H9 (cell line): ENCODE data around the gene ZNF236. TPM values are rescaled to one million over a fixed set of nuclear protein-coding genes. Genes with fewer than 3 reads are reported as not detected.

Source experiments
- DNase-seq: peaks from one replicate; pipeline ENCODE4 v3.0.0-alpha.2; 2017
- H2AFZ ChIP-seq: one replicate; pipeline ENCODE4 v1.6.1; 2013; ENCODE audit warnings: mild to moderate bottlenecking, low read length, control low read depth, moderate library complexity
- H2AK5ac ChIP-seq: 2 replicates; pipeline ENCODE4 v1.6.1; 2013; ENCODE audit warnings: low read length, control low read depth, mixed read lengths; ENCODE audit not compliant: insufficient read length
- H2BK120ac ChIP-seq: one replicate; pipeline ENCODE4 v1.6.1; 2013; ENCODE audit warnings: low read depth, mild to moderate bottlenecking, low read length, control low read depth, inconsistent platforms; ENCODE audit not compliant: poor library complexity, severe bottlenecking
- H2BK12ac ChIP-seq: 2 replicates; pipeline ENCODE4 v1.6.1; 2013; ENCODE audit warnings: low read length, control low read depth, mixed read lengths, low read depth; ENCODE audit not compliant: insufficient read length
- H2BK15ac ChIP-seq: 2 replicates; pipeline ENCODE4 v1.6.1; 2013; ENCODE audit warnings: low read depth, low read length, control low read depth
- H2BK20ac ChIP-seq: one replicate; pipeline ENCODE4 v1.6.1; 2013; ENCODE audit warnings: low read depth, mild to moderate bottlenecking, low read length, control low read depth, inconsistent platforms; ENCODE audit not compliant: poor library complexity, severe bottlenecking
- H2BK5ac ChIP-seq: 2 replicates; pipeline ENCODE4 v1.6.1; 2013; ENCODE audit warnings: low read length, control low read depth, mixed read lengths; ENCODE audit not compliant: insufficient read length
- H3K14ac ChIP-seq: 2 replicates; pipeline ENCODE4 v1.6.1; 2013; ENCODE audit warnings: low read length, control low read depth; ENCODE audit not compliant: insufficient read depth
- H3K18ac ChIP-seq: 2 replicates; pipeline ENCODE4 v1.6.1; 2013; ENCODE audit warnings: low read depth, mild to moderate bottlenecking, mixed read lengths, low read length, control low read depth; ENCODE audit not compliant: insufficient read length
- H3K23ac ChIP-seq: 2 replicates; pipeline ENCODE4 v1.6.1; 2013; ENCODE audit warnings: low read length, control low read depth, mixed read lengths, low read depth; ENCODE audit not compliant: insufficient read length
- H3K23me2 ChIP-seq: 2 replicates; pipeline ENCODE4 v1.6.1; 2013; ENCODE audit warnings: low read depth, mild to moderate bottlenecking, mixed read lengths, low read length, control low read depth; ENCODE audit not compliant: insufficient read length, poor library complexity, severe bottlenecking
- H3K27ac ChIP-seq: 2 replicates; pipeline ENCODE4 v1.5.1; 2013; ENCODE audit warnings: low read length, control low read depth, mixed read lengths, low read depth; ENCODE audit not compliant: insufficient read length
- H3K27me3 ChIP-seq: 2 replicates; pipeline ENCODE4 v1.6.1; 2013; ENCODE audit warnings: low read length, control low read depth, inconsistent platforms; ENCODE audit not compliant: insufficient read depth
- H3K4ac ChIP-seq: 2 replicates; pipeline ENCODE4 v1.6.1; 2013; ENCODE audit warnings: low read depth, mild to moderate bottlenecking, control low read depth, inconsistent platforms, low read length, moderate library complexity
- H3K4me1 ChIP-seq: 2 replicates; pipeline ENCODE4 v1.6.1; 2013; ENCODE audit warnings: low read length, control low read depth, inconsistent platforms; ENCODE audit not compliant: insufficient read depth
- H3K4me2 ChIP-seq: 2 replicates; pipeline ENCODE4 v1.6.1; 2013; ENCODE audit warnings: low read length, control low read depth, mixed read lengths; ENCODE audit not compliant: insufficient read length, insufficient read depth
- H3K56ac ChIP-seq: 2 replicates; pipeline ENCODE4 v1.6.1; 2013; ENCODE audit warnings: low read depth, mild to moderate bottlenecking, mixed read lengths, low read length, control low read depth; ENCODE audit not compliant: insufficient read length
- H3K79me1 ChIP-seq: 2 replicates; pipeline ENCODE4 v1.6.1; 2013; ENCODE audit warnings: low read depth, mild to moderate bottlenecking, moderate library complexity, low read length, control low read depth, inconsistent platforms; ENCODE audit not compliant: insufficient read depth, poor library complexity, severe bottlenecking
- H3K79me2 ChIP-seq: 2 replicates; pipeline ENCODE4 v1.6.1; 2013; ENCODE audit warnings: low read length, control low read depth, inconsistent platforms; ENCODE audit not compliant: insufficient read depth
- H3K9ac ChIP-seq: 2 replicates; pipeline ENCODE4 v1.6.1; 2013; ENCODE audit warnings: low read length, control low read depth, mixed read lengths; ENCODE audit not compliant: insufficient read length; ENCODE audit errors: extremely low read depth
- H3K9me3 ChIP-seq: one replicate; pipeline ENCODE4 v1.6.1; 2013; ENCODE audit warnings: low read depth, low read length, inconsistent platforms; ENCODE audit not compliant: control insufficient read depth
- H3T11ph ChIP-seq: one replicate; pipeline ENCODE4 v1.6.1; 2013; ENCODE audit warnings: mild to moderate bottlenecking, low read length, control low read depth, inconsistent platforms
- H4K20me1 ChIP-seq: one replicate; pipeline ENCODE4 v1.6.1; 2013; ENCODE audit not compliant: control insufficient read depth, insufficient read length, insufficient read depth
- H4K5ac ChIP-seq: 2 replicates; pipeline ENCODE4 v1.6.1; 2013; ENCODE audit warnings: low read depth, mild to moderate bottlenecking, mixed read lengths, low read length, control low read depth; ENCODE audit not compliant: insufficient read length
- H4K8ac ChIP-seq: replicated peaks from 2 replicates; pipeline ENCODE4 v1.6.1; 2013; ENCODE audit warnings: low read length, control low read depth, mixed read lengths, low read depth; ENCODE audit not compliant: insufficient read length
- H4K91ac ChIP-seq: 2 replicates; pipeline ENCODE4 v1.6.1; 2013; ENCODE audit warnings: low read depth, mild to moderate bottlenecking, moderate library complexity, mixed read lengths, low read length, control low read depth; ENCODE audit not compliant: insufficient read length
- H3K27ac Mint-ChIP-seq, 3 experiments: 2 replicates in 2 of 3; 3 replicates in 1 of 3; pipeline ENCODE4 v1.8.0; 2020 to 2021; ENCODE audit warnings: mixed read lengths in 3 of 3, mild to moderate bottlenecking in 1 of 3, moderate library complexity in 1 of 3
- H3K27me3 Mint-ChIP-seq: 2 replicates; pipeline ENCODE4 v1.8.0; 2021; ENCODE audit warnings: low read depth, mild to moderate bottlenecking, moderate library complexity, mixed read lengths
- H3K36me3 Mint-ChIP-seq, 3 experiments: 2 replicates in 2 of 3; 3 replicates in 1 of 3; pipeline ENCODE4 v1.8.0; 2020 to 2021; ENCODE audit warnings: low read depth in 3 of 3, mixed read lengths in 3 of 3; ENCODE audit not compliant: insufficient read depth in 1 of 3
- H3K4me1 Mint-ChIP-seq, 2 experiments: 2 replicates each; pipeline ENCODE4 v1.8.0; 2020; ENCODE audit warnings: mixed read lengths in 2 of 2
- H3K4me3 Mint-ChIP-seq, 2 experiments: 2 replicates in 1 of 2; 3 replicates in 1 of 2; pipeline ENCODE4 v1.8.0; 2020 to 2021; ENCODE audit warnings: mild to moderate bottlenecking in 2 of 2, mixed read lengths in 2 of 2, moderate library complexity in 1 of 2
- H3K9me3 Mint-ChIP-seq, 2 experiments: 2 replicates in 1 of 2; 3 replicates in 1 of 2; pipeline ENCODE4 v1.8.0; 2020; ENCODE audit warnings: mild to moderate bottlenecking in 2 of 2, mixed read lengths in 2 of 2, moderate library complexity in 1 of 2
- CTCF ChIP-seq: fragments of 200-600 bp; sonication (generic); conservative IDR thresholded peaks from 3 replicates; pipeline ENCODE4 v1.8.0; 2021; ENCODE audit warnings: antibody characterized with exemption, mild to moderate bottlenecking
- WGBS: extraction: QIAGEN DNeasy Blood & Tissue Kit; methylation state at CpG from one replicate; pipeline ENCODE4 v1.1.7; 2013; ENCODE audit warnings: missing lambda C conversion rate, low lambda C conversion rate, mixed read lengths; ENCODE audit not compliant: insufficient read length; ENCODE audit errors: extremely low coverage; 5-methylcytosine and 5-hydroxymethylcytosine counted together
- total RNA-seq: library from RNA; stranded (reverse); gene quantifications from 2 replicates; pipeline ENCODE4 v1.2.1, GENCODE V29; 2021

ZNF236 gene
- total RNA-seq, 1 experiment from 2014 or later, result 16.0 TPM

GRCh38 chr18:76952747-76953146 is 130.4 kb downstream of the ZNF236 start:
- H3K36me3 Mint-ChIP-seq, result peaks cover 7 to 44% (median 40%) of the 10 kb centered on the region in 3 experiments; a peak in 6 of 7 replicates
- Histone ChIP-seq H3K23ac (no peak overlapping the region), H2BK120ac (no peak overlapping the region), H2AK5ac (no peak overlapping the region), H3K9me3 (no peaks in the 10 kb centered on the region), H3T11ph (no peak overlapping the region), H3K14ac (no peak overlapping the region), H4K5ac (no peak overlapping the region), H4K20me1 (no peaks in the 10 kb centered on the region), H2AFZ (no peak overlapping the region), H3K27ac (no peak overlapping the region), H4K8ac (no peak overlapping the region), H3K79me2 (no peaks in the 10 kb centered on the region), H4K91ac (no peak overlapping the region), H3K4me1 (no peaks in the 10 kb centered on the region), H3K4me2 (no peak overlapping the region), H3K4ac (no peak overlapping the region), H2BK5ac (no peak overlapping the region), H2BK12ac (no peak overlapping the region), H3K23me2 (no peaks in the 10 kb centered on the region), H3K9ac (no peak overlapping the region), H3K56ac (no peak overlapping the region), H2BK15ac (no peak overlapping the region), H3K79me1 (no peaks in the 10 kb centered on the region), H3K18ac (no peak overlapping the region), H3K27me3 (no peaks in the 10 kb centered on the region), H2BK20ac (no peak overlapping the region)
- H3K4me1 Mint-ChIP-seq, result peaks cover 0 to 3% of the 10 kb centered on the region in 2 experiments; a peak in 1 of 4 replicates
- no peak for DNase-seq
- no peaks in the 10 kb centered on the region for H3K27me3 Mint-ChIP-seq
- H3K9me3 Mint-ChIP-seq, result no peaks in the 10 kb centered on the region; a peak in 1 of 5 replicates
- peak overlapping the region in 2 of 3 experiments; percentile 55 to 79; a peak in 3 of 7 replicates for H3K27ac Mint-ChIP-seq
- no peak for TF ChIP-seq CTCF
- WGBS, result no CpG with 5 or more reads among the region's 4 CpGs
- no peak overlapping the region for H3K4me3 Mint-ChIP-seq
